HG02840 (cell line): ENCODE measurements around the gene SBF1.

ENCODE experiments used
- ATAC-seq: cut with Tn5 transposase; IDR thresholded peaks from one replicate; pipeline ENCODE4 v1.9.1; 2021; ENCODE audit warnings: mild to moderate bottlenecking, moderate library complexity, moderate number of reproducible peaks; ENCODE audit not compliant: unreplicated experiment, low FRiP score

SBF1 gene

GRCh38 chr22:50506611-50507420, 32.0 kb upstream of the SBF1 start:
- ATAC-seq, result peak; percentile 4

GRCh38 chr22:50505776-50506610, 31.2 kb upstream of the SBF1 start:
- no peak for ATAC-seq

GRCh38 chr22:50505276-50505775, 30.5 kb upstream of the SBF1 start:
- ATAC-seq, result no peak

- ATAC-seq, result no peak
Observed at GRCh38 chr22:50504369-50505211, 29.8 kb upstream of the SBF1 start.

- ATAC-seq, result no peak
Observed at GRCh38 chr22:50503475-50504145, 28.8 kb upstream of the SBF1 start.

- ATAC-seq, result no peak
Observed at GRCh38 chr22:50502628-50503474, 28.0 kb upstream of the SBF1 start.

GRCh38 chr22:50502096-50502495, 27.3 kb upstream of the SBF1 start:
- ATAC-seq, result no peak

GRCh38 chr22:50500452-50500851, 25.6 kb upstream of the SBF1 start:
- no peak for ATAC-seq

- no peak for ATAC-seq
Observed at GRCh38 chr22:50498322-50498890, 23.6 kb upstream of the SBF1 start.

GRCh38 chr22:50497093-50497492, 22.3 kb upstream of the SBF1 start:
- ATAC-seq, result no peak

GRCh38 chr22:50490531-50491308, 15.9 kb upstream of the SBF1 start:
- no peak for ATAC-seq

- ATAC-seq, result no peak
Observed at GRCh38 chr22:50489363-50490243, 14.8 kb upstream of the SBF1 start.

- ATAC-seq, result no peak
Observed at GRCh38 chr22:50488886-50489285, 14.1 kb upstream of the SBF1 start.

GRCh38 chr22:50488006-50488677, 13.3 kb upstream of the SBF1 start:
- no peak for ATAC-seq

GRCh38 chr22:50487290-50488005, 12.6 kb upstream of the SBF1 start:
- no peak for ATAC-seq
